MM.1S (cell line): Measurements from ENCODE around the gene TBX6.
A peak's percentile ranks its signal among the peaks of the same experiment; 100 is the strongest.

Source experiments
- DNase-seq: peaks from one replicate; pipeline ENCODE4 v3.0.0-alpha.2; 2015
- H2AFZ ChIP-seq: fragments of 300-600 bp; sonication (generic); 2 replicates; pipeline ENCODE4 v1.6.0; 2016; ENCODE audit warnings: antibody characterized with exemption, low read length
- H3F3A ChIP-seq: fragments of 300-600 bp; sonication (generic); 2 replicates; pipeline ENCODE4 v1.6.1; 2016; ENCODE audit warnings: mild to moderate bottlenecking, antibody characterized with exemption, low read length, moderate library complexity, mixed read lengths; ENCODE audit not compliant: insufficient read depth
- H3K27ac ChIP-seq: fragments of 300-600 bp; sonication (generic); 2 replicates; pipeline ENCODE4 v1.5.1; 2016; ENCODE audit warnings: mild to moderate bottlenecking, low read length
- H3K27me3 ChIP-seq: fragments of 300-600 bp; sonication (generic); replicated peaks from 2 replicates; pipeline ENCODE4 v1.6.0; 2016; ENCODE audit warnings: low read length; ENCODE audit not compliant: insufficient read depth
- H3K36me3 ChIP-seq: fragments of 300-600 bp; sonication (generic); replicated peaks from 2 replicates; pipeline ENCODE4 v1.6.1; 2016; ENCODE audit warnings: mild to moderate bottlenecking, low read length, mixed read lengths; ENCODE audit not compliant: insufficient read depth
- H3K4me1 ChIP-seq: fragments of 300-600 bp; sonication (generic); 2 replicates; pipeline ENCODE4 v1.6.1; 2016; ENCODE audit warnings: low read length, mixed read lengths
- H3K4me2 ChIP-seq: fragments of 300-600 bp; sonication (generic); 2 replicates; pipeline ENCODE4 v1.6.0; 2016; ENCODE audit warnings: low read depth, low read length
- H3K4me3 ChIP-seq: fragments of 300-600 bp; sonication (generic); 2 replicates; pipeline ENCODE4 v1.5.1; 2016; ENCODE audit warnings: low read length, mixed read lengths
- H3K79me2 ChIP-seq: fragments of 300-600 bp; sonication (generic); 2 replicates; pipeline ENCODE4 v1.6.1; 2016; ENCODE audit warnings: mixed run types, low read length, mixed read lengths
- H3K9ac ChIP-seq: fragments of 300-600 bp; sonication (generic); 2 replicates; pipeline ENCODE4 v1.6.1; 2016; ENCODE audit warnings: low read length, mixed read lengths
- H3K9me2 ChIP-seq: fragments of 300-600 bp; sonication (generic); replicated peaks from 2 replicates; pipeline ENCODE4 v1.6.1; 2016; ENCODE audit warnings: mild to moderate bottlenecking, low read length, mixed read lengths; ENCODE audit not compliant: insufficient read depth
- H3K9me3 ChIP-seq: fragments of 300-600 bp; sonication (generic); replicated peaks from 2 replicates; pipeline ENCODE4 v1.6.1; 2016; ENCODE audit warnings: mild to moderate bottlenecking, low read length, mixed read lengths; ENCODE audit not compliant: insufficient read depth
- H4K20me1 ChIP-seq: fragments of 300-600 bp; sonication (generic); 2 replicates; pipeline ENCODE4 v1.6.1; 2016; ENCODE audit warnings: mild to moderate bottlenecking, low read length, moderate library complexity, mixed read lengths; ENCODE audit not compliant: insufficient read depth
- EZH2 ChIP-seq: fragments of 300-600 bp; sonication (generic); optimal IDR thresholded peaks from 2 replicates; pipeline ENCODE3; 2017; ENCODE audit warnings: low read depth, mild to moderate bottlenecking, antibody characterized with exemption, low read length, mixed read lengths
- EZH2phosphoT487 ChIP-seq: fragments of 300-600 bp; sonication (generic); IDR thresholded peaks from 2 replicates; pipeline ENCODE4 v1.6.1; 2018; ENCODE audit warnings: antibody characterized with exemption, low read length
- TF ChIP-seq, protein P1 (sequence below): fragments of 300-600 bp; sonication (generic); IDR thresholded peaks from 2 replicates; pipeline ENCODE4 v1.5.1; 2016; ENCODE audit warnings: antibody characterized with exemption, low read length, mixed read lengths

The TBX6 gene

GRCh38 chr16:30063278-30063892, 28.3 kb downstream of the TBX6 start:
- peak overlapping the region; percentile 90 for H3K4me2 ChIP-seq
- H3K4me3 ChIP-seq = peak overlapping the region; percentile 92
- peaks cover 7% of the 10 kb centered on the region for H4K20me1 ChIP-seq
- peaks cover 7% of the 10 kb centered on the region; the same call in 1 of the 2 replicates for H3K36me3 ChIP-seq
- no peaks in the 10 kb centered on the region for H3K9me3 ChIP-seq
- peaks cover 20% of the 10 kb centered on the region for H3K4me1 ChIP-seq
- TF ChIP-seq EZH2 = no peak
- TF ChIP-seq EZH2phosphoT487 = no peak
- TF ChIP-seq, protein P1, sequence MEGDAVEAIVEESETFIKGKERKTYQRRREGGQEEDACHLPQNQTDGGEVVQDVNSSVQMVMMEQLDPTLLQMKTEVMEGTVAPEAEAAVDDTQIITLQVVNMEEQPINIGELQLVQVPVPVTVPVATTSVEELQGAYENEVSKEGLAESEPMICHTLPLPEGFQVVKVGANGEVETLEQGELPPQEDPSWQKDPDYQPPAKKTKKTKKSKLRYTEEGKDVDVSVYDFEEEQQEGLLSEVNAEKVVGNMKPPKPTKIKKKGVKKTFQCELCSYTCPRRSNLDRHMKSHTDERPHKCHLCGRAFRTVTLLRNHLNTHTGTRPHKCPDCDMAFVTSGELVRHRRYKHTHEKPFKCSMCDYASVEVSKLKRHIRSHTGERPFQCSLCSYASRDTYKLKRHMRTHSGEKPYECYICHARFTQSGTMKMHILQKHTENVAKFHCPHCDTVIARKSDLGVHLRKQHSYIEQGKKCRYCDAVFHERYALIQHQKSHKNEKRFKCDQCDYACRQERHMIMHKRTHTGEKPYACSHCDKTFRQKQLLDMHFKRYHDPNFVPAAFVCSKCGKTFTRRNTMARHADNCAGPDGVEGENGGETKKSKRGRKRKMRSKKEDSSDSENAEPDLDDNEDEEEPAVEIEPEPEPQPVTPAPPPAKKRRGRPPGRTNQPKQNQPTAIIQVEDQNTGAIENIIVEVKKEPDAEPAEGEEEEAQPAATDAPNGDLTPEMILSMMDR = no peak
- H3K79me2 ChIP-seq = peaks cover 43% of the 10 kb centered on the region
- peaks cover 22% of the 10 kb centered on the region for H3F3A ChIP-seq
- H3K9ac ChIP-seq = peak overlapping the region; percentile 93
- DNase-seq = no peak
- no peaks in the 10 kb centered on the region for H3K9me2 ChIP-seq
- peak overlapping the region; percentile 95 for H3K27ac ChIP-seq
- no peaks in the 10 kb centered on the region for H3K27me3 ChIP-seq
- H2AFZ ChIP-seq = peak overlapping the region; percentile 82

DNA sequence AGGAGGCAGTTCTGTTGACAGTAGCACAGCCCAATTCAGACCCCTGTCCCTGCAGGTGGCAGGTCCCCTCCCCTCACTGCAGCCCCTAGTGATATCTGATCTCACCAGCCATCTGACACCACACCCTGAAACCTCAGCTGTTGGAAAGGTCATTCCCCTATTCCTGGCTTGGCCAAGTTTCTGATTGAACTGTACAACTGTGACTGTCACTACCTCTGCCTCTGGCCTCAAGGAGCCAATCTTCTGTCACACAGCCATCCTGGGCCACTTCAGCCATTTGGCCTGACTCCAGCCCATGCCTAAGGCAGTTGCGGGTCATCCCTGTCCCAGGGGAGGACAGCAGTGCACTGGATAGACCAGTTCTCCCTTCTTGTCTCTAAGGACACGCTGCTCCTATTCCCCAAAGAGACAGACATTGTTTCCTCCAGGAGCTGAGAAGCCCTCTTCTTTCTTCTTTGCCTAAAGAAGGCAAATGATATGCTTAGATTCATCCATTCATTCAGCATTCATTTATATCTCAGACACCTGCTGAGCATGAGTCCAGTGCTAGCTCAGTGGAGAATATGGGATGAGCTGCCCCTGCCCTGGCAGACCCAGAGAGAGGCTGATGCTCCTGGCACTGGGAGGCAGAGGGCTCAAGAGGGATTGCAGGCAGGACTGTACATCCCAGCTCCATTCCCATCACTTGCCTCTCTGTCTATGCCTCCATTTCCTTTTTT, 30.7 kb downstream of the TBX6 start:
- H3K4me1 ChIP-seq = peaks cover 7% of the 10 kb centered on the region

DNA sequence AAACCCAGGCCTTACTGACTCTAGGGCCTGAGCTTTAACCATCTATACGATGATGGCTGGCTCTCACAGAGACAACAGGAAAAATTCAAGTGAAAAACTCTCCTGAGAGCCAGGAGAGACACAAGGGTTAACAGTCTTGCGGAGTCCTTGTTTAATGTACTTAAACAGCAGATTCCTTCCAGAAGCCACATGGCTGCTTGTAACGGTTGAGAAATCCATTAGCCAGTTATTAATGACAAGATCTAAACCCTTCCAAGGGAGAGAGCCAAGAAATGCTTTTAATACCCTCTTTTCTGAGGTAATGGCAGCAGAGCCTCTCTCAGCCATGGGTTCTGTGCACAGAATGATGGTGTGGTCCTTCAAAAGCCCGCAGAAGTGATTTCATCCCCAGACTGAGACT, 31.4 kb downstream of the TBX6 start:
- H3K27ac ChIP-seq = no peak overlapping the region
- no peak overlapping the region for H3K9ac ChIP-seq
- no peaks in the 10 kb centered on the region for H3K27me3 ChIP-seq
- H3K36me3 ChIP-seq = no peaks in the 10 kb centered on the region
- no peaks in the 10 kb centered on the region for H4K20me1 ChIP-seq
- H3K9me3 ChIP-seq = no peaks in the 10 kb centered on the region
- DNase-seq = no peak
- peaks cover 17% of the 10 kb centered on the region for H3K79me2 ChIP-seq
- H3K4me1 ChIP-seq = peaks cover 7% of the 10 kb centered on the region
- H3K9me2 ChIP-seq = no peaks in the 10 kb centered on the region
- H2AFZ ChIP-seq = no peak overlapping the region
- no peak overlapping the region for H3K4me3 ChIP-seq
- no peak overlapping the region for H3K4me2 ChIP-seq
- TF ChIP-seq EZH2phosphoT487 = no peak
- TF ChIP-seq, protein P1 = no peak
- TF ChIP-seq EZH2 = no peak
- peaks cover 17% of the 10 kb centered on the region for H3F3A ChIP-seq

More for the DNA sequence above, 30.7 kb downstream of the TBX6 start:
- H3K4me2 ChIP-seq = no peak overlapping the region
- no peaks in the 10 kb centered on the region for H3K9me2 ChIP-seq
- no peaks in the 10 kb centered on the region for H3K9me3 ChIP-seq
- H3K27ac ChIP-seq = no peak overlapping the region
- no peaks in the 10 kb centered on the region for H4K20me1 ChIP-seq
- TF ChIP-seq, protein P1 = no peak
- TF ChIP-seq EZH2 (no peak), EZH2phosphoT487 (no peak)
- H3K36me3 ChIP-seq = no peaks in the 10 kb centered on the region
- H3K9ac ChIP-seq = no peak overlapping the region
- H3K4me3 ChIP-seq = no peak overlapping the region
- peaks cover 17% of the 10 kb centered on the region for H3F3A ChIP-seq
- no peaks in the 10 kb centered on the region for H3K27me3 ChIP-seq
- H3K79me2 ChIP-seq = peaks cover 21% of the 10 kb centered on the region
- DNase-seq = no peak
- no peak overlapping the region for H2AFZ ChIP-seq
